ENCODE results near the gene EBPL.
A peak's percentile ranks its signal among the peaks of the same experiment; 100 is the strongest.
"Not testable (repeated sequence)": the region's sequence is repeated elsewhere in the genome, so short reads cannot be mapped to it uniquely, and the experiment has no call there.

EBPL gene

GRCh38 chr13:49690995-49691784 is at the start of gene EBPL:
EBPL (minus strand) TSS chr13:49691486; CDS start chr13:49691424, 62 bp downstream.
- DNase-seq: peak; percentile 90

- no peak for DNase-seq
Measured at GRCh38 chr13:49740870-49741269, 49.6 kb upstream of the EBPL start.

- DNase-seq: no peak
Measured at GRCh38 chr13:49739498-49740187, 48.4 kb upstream of the EBPL start.

- DNase-seq: no peak
Measured at GRCh38 chr13:49733181-49733951, 42.1 kb upstream of the EBPL start.

- DNase-seq: no peak
Measured at GRCh38 chr13:49731766-49732165, 40.5 kb upstream of the EBPL start.

GRCh38 chr13:49716615-49717014 is 25.3 kb upstream of the EBPL start:
- DNase-seq: no peak

GRCh38 chr13:49714757-49715156 is 23.5 kb upstream of the EBPL start:
- no peak for DNase-seq

- DNase-seq: no peak
Measured at GRCh38 chr13:49711218-49711863, 20.1 kb upstream of the EBPL start.

GRCh38 chr13:49704264-49704663 is 13.0 kb upstream of the EBPL start:
- not testable (repeated sequence) for DNase-seq

GRCh38 chr13:49701491-49701890 is 10.2 kb upstream of the EBPL start:
- DNase-seq: no peak

- no peak for DNase-seq
Measured at GRCh38 chr13:49697468-49697867, 6.2 kb upstream of the EBPL start.

GRCh38 chr13:49694446-49694845 is 3.2 kb upstream of the EBPL start:
- no peak for DNase-seq

- DNase-seq: no peak
Measured at GRCh38 chr13:49693877-49694276, 2.6 kb upstream of the EBPL start.

- no peak for DNase-seq
Measured at GRCh38 chr13:49693191-49693733, 2.0 kb upstream of the EBPL start.

- DNase-seq: no peak
Measured at GRCh38 chr13:49690133-49690994, 922 bp downstream of the EBPL start.

GRCh38 chr13:49683489-49683888 is 7.8 kb downstream of the EBPL start:
- peak; percentile 10 for DNase-seq

GRCh38 chr13:49681842-49682435 is 9.3 kb downstream of the EBPL start:
- no peak for DNase-seq

GRCh38 chr13:49679246-49679645 is 12.0 kb downstream of the EBPL start:
- no peak for DNase-seq

- no peak for DNase-seq
Measured at GRCh38 chr13:49678191-49678914, 12.9 kb downstream of the EBPL start.

GRCh38 chr13:49676581-49677298 is 14.5 kb downstream of the EBPL start:
- DNase-seq: no peak
